HG03139 (cell line): ENCODE measurements around the gene SOX21.
A peak's percentile ranks its signal among the peaks of the same experiment; 100 is the strongest.
"Not testable (repeated sequence)": the region's sequence is repeated elsewhere in the genome, so short reads cannot be mapped to it uniquely, and the experiment has no call there.

Source experiments
- ATAC-seq: cut with Tn5 transposase; IDR thresholded peaks from one replicate; pipeline ENCODE4 v1.9.1; 2021; ENCODE audit not compliant: unreplicated experiment

SOX21 gene

GRCh38 chr13:94712287-94712811 is at the start of gene SOX21:
TSS of gene SOX21 (minus strand) at chr13:94712545. CDS start at chr13:94712049, 496 bp downstream.
- ATAC-seq: no peak

GRCh38 chr13:94761407-94761806 is 49.1 kb upstream of the SOX21 start:
- ATAC-seq: no peak

- no peak for ATAC-seq
Observed at GRCh38 chr13:94759120-94759728, 46.9 kb upstream of the SOX21 start.

- ATAC-seq: no peak
Observed at GRCh38 chr13:94758436-94758960, 46.2 kb upstream of the SOX21 start.

- no peak for ATAC-seq
Observed at GRCh38 chr13:94753327-94753726, 41.0 kb upstream of the SOX21 start.

- no peak for ATAC-seq
Observed at GRCh38 chr13:94749162-94749561, 36.8 kb upstream of the SOX21 start.

- no peak for ATAC-seq
Observed at GRCh38 chr13:94739235-94739634, 26.9 kb upstream of the SOX21 start.

GRCh38 chr13:94731028-94731427 is 18.7 kb upstream of the SOX21 start:
- no peak for ATAC-seq

- ATAC-seq: not testable (repeated sequence)
Observed at GRCh38 chr13:94729941-94730340, 17.6 kb upstream of the SOX21 start.

GRCh38 chr13:94726425-94726824 is 14.1 kb upstream of the SOX21 start:
- ATAC-seq: no peak

- ATAC-seq: no peak
Observed at GRCh38 chr13:94722609-94723345, 10.4 kb upstream of the SOX21 start.

GRCh38 chr13:94718697-94719096 is 6.4 kb upstream of the SOX21 start:
- ATAC-seq: not testable (repeated sequence)

GRCh38 chr13:94717916-94718315 is 5.6 kb upstream of the SOX21 start:
- ATAC-seq: no peak

- ATAC-seq: no peak
Observed at GRCh38 chr13:94716016-94716415, 3.7 kb upstream of the SOX21 start.

GRCh38 chr13:94713561-94714182 is 1.3 kb upstream of the SOX21 start:
- no peak for ATAC-seq

- ATAC-seq: no peak
Observed at GRCh38 chr13:94712812-94713560, 641 bp upstream of the SOX21 start.

GRCh38 chr13:94711561-94712286 is 621 bp downstream of the SOX21 start:
- ATAC-seq: peak; percentile 23

GRCh38 chr13:94710881-94711560 is 1.3 kb downstream of the SOX21 start:
- ATAC-seq: peak; percentile 43

- ATAC-seq: no peak
Observed at GRCh38 chr13:94710065-94710781, 2.1 kb downstream of the SOX21 start.
